Keratinocyte (primary cell): ENCODE results near the gene COG5.

Experiments
- EZH2 ChIP-seq: IDR thresholded peaks from one replicate; pipeline ENCODE4 v1.6.1; 2012; ENCODE audit warnings: inconsistent platforms, mild to moderate bottlenecking, low read length, moderate library complexity
- TF ChIP-seq, protein P1 (sequence below), 3 experiments: IDR thresholded peaks in 1 of 3; conservative IDR thresholded peaks in 1 of 3; optimal IDR thresholded peaks in 1 of 3; 2 replicates in 2 of 3; 3 replicates in 1 of 3; pipeline versions ENCODE3 to v1.5.1; 2011; ENCODE audit warnings: low read length in 3 of 3, mild to moderate bottlenecking in 3 of 3, moderate library complexity in 2 of 3, control low read depth in 1 of 3, inconsistent platforms in 1 of 3; ENCODE audit not compliant: insufficient read depth in 2 of 3; ENCODE audit errors: extremely low read depth in 1 of 3

GRCh38 chr7:107398161-107398560 is 165.6 kb downstream of the COG5 start:
- TF ChIP-seq, protein P1, sequence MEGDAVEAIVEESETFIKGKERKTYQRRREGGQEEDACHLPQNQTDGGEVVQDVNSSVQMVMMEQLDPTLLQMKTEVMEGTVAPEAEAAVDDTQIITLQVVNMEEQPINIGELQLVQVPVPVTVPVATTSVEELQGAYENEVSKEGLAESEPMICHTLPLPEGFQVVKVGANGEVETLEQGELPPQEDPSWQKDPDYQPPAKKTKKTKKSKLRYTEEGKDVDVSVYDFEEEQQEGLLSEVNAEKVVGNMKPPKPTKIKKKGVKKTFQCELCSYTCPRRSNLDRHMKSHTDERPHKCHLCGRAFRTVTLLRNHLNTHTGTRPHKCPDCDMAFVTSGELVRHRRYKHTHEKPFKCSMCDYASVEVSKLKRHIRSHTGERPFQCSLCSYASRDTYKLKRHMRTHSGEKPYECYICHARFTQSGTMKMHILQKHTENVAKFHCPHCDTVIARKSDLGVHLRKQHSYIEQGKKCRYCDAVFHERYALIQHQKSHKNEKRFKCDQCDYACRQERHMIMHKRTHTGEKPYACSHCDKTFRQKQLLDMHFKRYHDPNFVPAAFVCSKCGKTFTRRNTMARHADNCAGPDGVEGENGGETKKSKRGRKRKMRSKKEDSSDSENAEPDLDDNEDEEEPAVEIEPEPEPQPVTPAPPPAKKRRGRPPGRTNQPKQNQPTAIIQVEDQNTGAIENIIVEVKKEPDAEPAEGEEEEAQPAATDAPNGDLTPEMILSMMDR (optimal IDR thresholded peaks at IDR 0.05 in 1 of 3, IDR thresholded peaks at IDR 0.05 in 1 of 3, conservative IDR thresholded peaks at IDR 0.05 in 1 of 3; ENCODE audit: extremely low read depth in 1 of 3, insufficient read depth in 2 of 3, low read length in 3 of 3): no peak
- TF ChIP-seq EZH2: no peak
